Subcutaneous adipose tissue (tissue), 4 donors: ENCODE data around the gene LIPC. TPM values are rescaled to one million over a fixed set of nuclear protein-coding genes. Genes with fewer than 3 reads are reported as not detected.

Experiments used
- total RNA-seq, 4 donors: library from RNA; depleted of rRNA; stranded (reverse); fragments of >200 nt; gene quantifications; one replicate each; pipeline ENCODE4 v1.1.0, GENCODE V29; 2016
- TF ChIP-seq, protein P1 (sequence below): fragments of 450-650 bp; IDR thresholded peaks from one replicate; pipeline ENCODE4 v1.5.1; 2016; ENCODE audit warnings: low read depth, mild to moderate bottlenecking, control low read depth, antibody characterized with exemption, moderate library complexity

LIPC gene
- total RNA-seq, 4 donors from 2014 or later: 0.44 to 0.51 TPM; not detected in 2

DNA sequence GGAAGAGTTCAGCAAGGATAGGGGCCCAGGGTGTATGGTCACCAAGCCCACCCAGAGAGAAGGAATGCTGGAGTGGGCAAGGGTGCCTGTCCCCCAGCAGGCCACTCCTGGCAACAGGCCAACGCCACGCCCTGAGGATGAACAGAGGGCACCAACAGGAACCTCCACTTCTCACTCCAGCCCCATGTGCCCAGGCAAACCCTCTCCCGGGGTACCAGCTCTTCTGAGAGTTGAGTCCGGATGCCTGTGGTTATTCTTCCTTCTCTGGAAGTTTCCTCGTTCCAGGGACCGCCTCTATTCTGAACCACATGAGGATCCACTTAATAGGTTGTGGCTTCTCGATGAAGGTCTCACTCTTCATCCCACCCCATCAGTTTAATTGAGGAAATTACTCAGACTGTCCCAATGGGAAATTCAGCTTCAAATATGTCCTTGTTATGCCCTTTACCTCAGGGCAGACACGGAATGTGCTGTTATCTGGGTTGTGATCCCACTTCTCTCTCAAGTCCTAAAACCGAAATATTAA, 114.3 kb downstream of the LIPC start:
- TF ChIP-seq, protein P1, sequence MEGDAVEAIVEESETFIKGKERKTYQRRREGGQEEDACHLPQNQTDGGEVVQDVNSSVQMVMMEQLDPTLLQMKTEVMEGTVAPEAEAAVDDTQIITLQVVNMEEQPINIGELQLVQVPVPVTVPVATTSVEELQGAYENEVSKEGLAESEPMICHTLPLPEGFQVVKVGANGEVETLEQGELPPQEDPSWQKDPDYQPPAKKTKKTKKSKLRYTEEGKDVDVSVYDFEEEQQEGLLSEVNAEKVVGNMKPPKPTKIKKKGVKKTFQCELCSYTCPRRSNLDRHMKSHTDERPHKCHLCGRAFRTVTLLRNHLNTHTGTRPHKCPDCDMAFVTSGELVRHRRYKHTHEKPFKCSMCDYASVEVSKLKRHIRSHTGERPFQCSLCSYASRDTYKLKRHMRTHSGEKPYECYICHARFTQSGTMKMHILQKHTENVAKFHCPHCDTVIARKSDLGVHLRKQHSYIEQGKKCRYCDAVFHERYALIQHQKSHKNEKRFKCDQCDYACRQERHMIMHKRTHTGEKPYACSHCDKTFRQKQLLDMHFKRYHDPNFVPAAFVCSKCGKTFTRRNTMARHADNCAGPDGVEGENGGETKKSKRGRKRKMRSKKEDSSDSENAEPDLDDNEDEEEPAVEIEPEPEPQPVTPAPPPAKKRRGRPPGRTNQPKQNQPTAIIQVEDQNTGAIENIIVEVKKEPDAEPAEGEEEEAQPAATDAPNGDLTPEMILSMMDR: no peak

DNA sequence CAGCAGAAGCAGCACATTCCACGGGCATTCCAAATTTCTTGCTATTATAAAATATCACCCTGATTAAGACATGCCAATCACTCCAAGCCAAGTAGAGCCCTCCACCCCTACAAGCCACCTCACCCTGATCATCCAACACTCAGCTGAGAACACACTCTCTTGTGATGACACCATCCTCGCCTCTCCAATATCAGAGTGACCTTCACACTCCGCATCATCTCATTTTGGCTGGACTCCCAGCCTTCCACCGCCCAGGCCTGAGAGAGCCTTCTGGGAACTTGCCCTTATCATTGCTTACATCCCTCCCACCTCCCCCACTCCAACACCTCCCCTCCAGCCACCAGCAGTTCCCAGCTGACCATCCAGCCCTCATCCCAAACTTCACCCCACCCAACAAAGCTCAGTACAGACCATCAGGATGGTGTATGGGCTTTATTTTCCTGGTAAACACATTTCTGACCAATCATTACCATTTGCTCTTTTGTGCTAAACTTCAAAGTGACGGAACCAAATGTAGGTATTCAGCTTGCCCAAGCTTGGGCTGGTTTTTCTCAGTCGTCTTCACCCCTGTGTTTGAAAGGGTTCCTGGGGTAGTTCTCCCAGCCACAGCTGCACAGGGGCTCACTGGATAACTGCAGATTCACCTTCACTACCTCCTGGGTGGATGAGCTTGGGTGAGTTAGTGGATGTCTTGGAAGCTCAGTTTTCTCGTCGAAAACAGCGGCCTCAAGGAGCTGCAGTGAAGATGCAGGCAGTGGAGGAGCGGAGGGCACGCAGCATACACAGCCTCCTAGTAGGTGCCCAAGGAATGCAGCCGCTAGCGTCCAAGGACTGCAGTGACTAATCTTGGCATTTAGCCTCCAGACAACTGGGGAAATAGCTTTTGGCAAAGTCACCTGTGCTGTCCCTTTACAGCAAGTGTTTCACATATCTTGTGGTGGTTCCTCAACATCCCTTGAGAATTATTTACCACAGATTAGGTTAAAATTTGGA, 115.1 kb downstream of the LIPC start:
- TF ChIP-seq, protein P1: no peak

DNA sequence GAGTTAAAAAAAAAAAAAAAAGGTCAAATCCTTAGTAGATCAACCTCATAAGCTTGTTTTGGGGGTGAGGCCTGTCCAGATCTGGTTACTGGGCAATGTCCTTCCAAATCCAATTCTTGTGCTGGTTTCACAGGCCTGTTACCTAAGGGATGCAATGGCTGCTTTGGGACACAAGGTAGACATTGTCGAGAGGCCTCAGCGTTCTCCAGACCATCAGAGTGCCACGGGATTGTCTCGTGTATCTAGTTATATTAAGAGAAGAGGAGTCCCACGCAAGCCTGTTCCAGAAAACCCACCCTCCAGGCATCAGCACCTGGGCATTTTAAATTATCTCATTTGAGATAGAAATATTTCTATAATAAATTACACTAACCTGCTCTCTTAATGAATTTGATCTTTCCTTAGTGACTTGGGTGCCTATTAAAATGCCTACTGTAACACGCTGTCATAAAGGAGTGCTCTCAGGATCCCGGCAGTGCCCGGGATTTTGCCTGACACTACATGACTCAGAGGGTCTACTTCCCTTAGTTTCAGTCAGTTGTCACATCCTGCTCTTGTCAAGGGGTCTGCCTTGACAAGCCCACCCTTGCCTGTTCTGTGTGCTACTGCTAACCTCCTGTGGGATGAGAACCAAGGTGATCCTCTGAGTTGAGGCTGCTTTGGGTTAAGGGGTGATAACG, 116.0 kb downstream of the LIPC start:
- TF ChIP-seq, protein P1: no peak

DNA sequence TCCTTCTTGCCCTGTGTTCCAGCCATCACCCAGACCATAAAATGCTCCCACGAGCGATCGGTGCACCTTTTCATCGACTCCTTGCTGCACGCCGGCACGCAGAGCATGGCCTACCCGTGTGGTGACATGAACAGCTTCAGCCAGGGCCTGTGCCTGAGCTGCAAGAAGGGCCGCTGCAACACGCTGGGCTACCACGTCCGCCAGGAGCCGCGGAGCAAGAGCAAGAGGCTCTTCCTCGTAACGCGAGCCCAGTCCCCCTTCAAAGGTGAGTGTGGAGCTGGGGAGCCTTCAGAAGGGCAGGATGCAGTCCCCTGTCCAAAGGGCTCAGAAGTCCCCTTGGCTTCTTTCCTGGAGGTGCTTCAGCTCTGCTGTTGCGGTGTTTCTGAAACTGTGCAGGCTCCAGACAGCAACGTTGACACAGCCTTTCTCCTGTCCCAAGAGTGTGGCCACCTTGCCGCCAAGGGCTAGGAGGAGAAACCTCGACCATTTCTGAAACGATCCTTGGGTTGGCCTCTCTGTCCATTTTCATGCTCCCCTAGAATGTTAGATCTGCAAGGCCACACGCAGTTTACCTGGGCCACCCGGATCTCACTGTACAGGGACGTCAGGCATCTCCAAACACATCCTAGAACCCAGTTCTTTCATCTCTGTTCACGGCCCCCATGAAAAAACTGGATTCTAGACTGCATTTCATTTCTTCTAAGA, 116.7 kb downstream of the LIPC start:
- TF ChIP-seq, protein P1: no peak

DNA sequence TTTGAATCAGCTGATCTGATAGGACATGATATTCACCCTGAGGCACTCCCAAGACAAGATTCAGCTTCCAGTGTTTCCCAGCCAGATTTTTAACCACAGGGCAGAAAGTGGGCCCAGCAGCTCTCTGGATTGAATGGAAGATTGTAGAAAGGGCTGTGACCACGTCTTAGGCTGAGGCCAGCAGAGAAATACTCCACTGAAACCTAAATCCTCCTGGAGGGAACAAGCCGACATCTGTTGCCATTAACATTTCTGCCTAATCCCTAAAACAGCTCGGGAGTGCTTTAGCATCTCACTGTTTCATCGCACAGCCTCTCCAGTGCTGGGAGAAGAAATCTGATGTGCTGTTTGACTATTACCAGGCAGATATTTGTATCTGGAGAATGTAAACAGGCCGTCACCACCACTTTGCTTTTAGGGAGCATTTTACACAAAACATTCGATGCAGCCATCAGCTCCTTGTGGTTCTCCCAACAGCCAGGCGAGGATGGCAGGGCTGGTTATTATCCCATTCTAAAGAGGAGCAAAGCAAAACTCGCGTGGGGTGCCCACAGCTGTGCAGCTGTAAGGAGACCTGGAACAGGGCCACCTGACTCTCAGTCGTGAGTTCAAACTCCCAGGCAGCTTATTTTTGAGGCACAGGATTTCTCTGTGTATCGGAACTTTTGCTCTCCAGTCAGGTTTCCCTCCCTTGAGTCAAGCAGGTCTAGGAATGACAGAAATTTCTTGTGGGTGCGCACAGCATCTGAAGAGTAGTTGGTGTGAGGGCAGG, 117.4 kb downstream of the LIPC start:
- TF ChIP-seq, protein P1: no peak

DNA sequence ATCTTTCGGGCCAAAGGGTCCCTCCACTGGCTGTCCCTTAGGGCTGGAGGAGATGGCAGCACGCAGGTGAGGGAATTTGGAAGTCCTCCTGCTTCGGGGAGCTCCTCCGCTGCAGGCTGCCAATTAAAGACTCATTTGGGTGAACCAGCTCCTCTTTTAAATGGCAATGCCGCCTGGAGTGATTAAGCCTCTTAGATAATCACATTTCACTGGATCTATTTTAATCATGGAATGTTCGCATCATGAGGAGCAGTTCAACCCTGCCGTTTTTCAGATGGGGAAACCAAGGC, 117.9 kb downstream of the LIPC start:
- TF ChIP-seq, protein P1: no peak
